Measurements from ENCODE around the gene ATP6V0D1. TPM values are rescaled to one million over a fixed set of nuclear protein-coding genes. Genes with fewer than 3 reads are reported as not detected.
A peak's percentile ranks its signal among the peaks of the same experiment; 100 is the strongest.
"Not testable (repeated sequence)": the region's sequence is repeated elsewhere in the genome, so short reads cannot be mapped to it uniquely, and the experiment has no call there.

Gene ATP6V0D1
- polyA plus RNA-seq, 3 donors = 34.0 to 77.2 (median 67.3) TPM

GRCh38 chr16:67509016-67509415 is 28.1 kb upstream of the ATP6V0D1 start:
- whole genome bisulfite sequencing, 3 donors = 87 to 92% (median 89%) methylated on average over 4 of the region's 4 CpGs
- H3K27ac ChIP-seq (ENCODE audit: low read depth, low read length) = no peak overlapping the region

GRCh38 chr16:67506468-67506867 is 25.5 kb upstream of the ATP6V0D1 start:
- H3K27ac ChIP-seq (ENCODE audit: low read depth, low read length) = no peak overlapping the region
- 73 to 75% (median 74%) methylated on average over 8 of the region's 8 CpGs for WGBS, 3 donors

GRCh38 chr16:67504031-67505021 is 23.4 kb upstream of the ATP6V0D1 start:
- WGBS, 3 donors = 63 to 75% (median 63%) methylated on average over 9 of the region's 9 CpGs
- no peak overlapping the region for H3K27ac ChIP-seq (ENCODE audit: low read depth, low read length)

GRCh38 chr16:67499106-67499505 is 18.1 kb upstream of the ATP6V0D1 start:
- 53 to 75% (median 59%) methylated on average over 4 of the region's 4 CpGs for WGBS, 3 donors

GRCh38 chr16:67490335-67491096 is 9.6 kb upstream of the ATP6V0D1 start:
- 66 to 84% (median 66%) methylated on average over 8 of the region's 8 CpGs for WGBS, 3 donors
- H3K27ac ChIP-seq (ENCODE audit: low read depth, low read length) = no peak overlapping the region

More at GRCh38 chr16:67499106-67499505, 18.1 kb upstream of the ATP6V0D1 start:
- no peak overlapping the region for H3K27ac ChIP-seq (ENCODE audit: low read depth, low read length)

GRCh38 chr16:67489401-67490083 is 8.6 kb upstream of the ATP6V0D1 start:
- WGBS, 3 donors = 43 to 61% (median 56%) methylated on average over 4 of the region's 4 CpGs
- peak overlapping the region; percentile 60 for H3K27ac ChIP-seq (ENCODE audit: low read depth, low read length)

GRCh38 chr16:67487561-67487960 is 6.6 kb upstream of the ATP6V0D1 start:
- WGBS, 3 donors = 72 to 90% (median 83%) methylated on average over 4 of the region's 4 CpGs
- not testable (repeated sequence) for H3K27ac ChIP-seq (ENCODE audit: low read depth, low read length)

GRCh38 chr16:67486805-67487204 is 5.8 kb upstream of the ATP6V0D1 start:
- H3K27ac ChIP-seq (ENCODE audit: low read depth, low read length) = no peak overlapping the region
- 36 to 78% (median 58%) methylated on average over 3 of the region's 3 CpGs for WGBS, 3 donors

GRCh38 chr16:67483731-67484525 is 3.0 kb upstream of the ATP6V0D1 start:
- no peak overlapping the region for H3K27ac ChIP-seq (ENCODE audit: low read depth, low read length)
- WGBS, 3 donors = 82 to 90% (median 86%) methylated on average over 12 of the region's 12 CpGs

- 95 to 96% (median 96%) methylated on average over 6 of the region's 6 CpGs for WGBS, 3 donors
These were observed 2.2 kb upstream of the ATP6V0D1 start, which contains the start of gene AGRP for GRCh38 chr16:67483150-67483549. AGRP (minus strand) TSS chr16:67483547; CDS start chr16:67483398, 149 bp downstream.

GRCh38 chr16:67482233-67482924 is 1.4 kb upstream of the ATP6V0D1 start:
- 67 to 77% (median 71%) methylated on average over 25 of the region's 25 CpGs for WGBS, 3 donors
- no peak overlapping the region for H3K27ac ChIP-seq (ENCODE audit: low read depth, low read length)

More at GRCh38 chr16:67483150-67483549, 2.2 kb upstream of the ATP6V0D1 start, which contains the start of gene AGRP:
- H3K27ac ChIP-seq (ENCODE audit: low read depth, low read length) = no peak within 1 kb of the TSS

GRCh38 chr16:67481561-67482232 is 740 bp upstream of the ATP6V0D1 start:
- WGBS, 3 donors = 7 to 18% (median 7%) methylated on average over 17 of the region's 17 CpGs
- no peak overlapping the region for H3K27ac ChIP-seq (ENCODE audit: low read depth, low read length)

- H3K27ac ChIP-seq (ENCODE audit: low read depth, low read length) = no peak overlapping the region
- WGBS, 3 donors = 58 to 94% (median 87%) methylated on average over 8 of the region's 8 CpGs
These were observed 2.9 kb downstream of the ATP6V0D1 start for GRCh38 chr16:67477960-67478554.

- WGBS, 3 donors = 74 to 80% (median 77%) methylated on average over 11 of the region's 11 CpGs
- H3K27ac ChIP-seq (ENCODE audit: low read depth, low read length) = no peak overlapping the region
These were observed 6.2 kb downstream of the ATP6V0D1 start for GRCh38 chr16:67474551-67475455.

- H3K27ac ChIP-seq (ENCODE audit: low read depth, low read length) = no peak overlapping the region
- WGBS, 3 donors = 89 to 96% (median 93%) methylated on average over 6 of the region's 6 CpGs
These were observed 9.1 kb downstream of the ATP6V0D1 start for GRCh38 chr16:67471758-67472384.
